Measurements from ENCODE around the gene ZFHX2.

DNA sequence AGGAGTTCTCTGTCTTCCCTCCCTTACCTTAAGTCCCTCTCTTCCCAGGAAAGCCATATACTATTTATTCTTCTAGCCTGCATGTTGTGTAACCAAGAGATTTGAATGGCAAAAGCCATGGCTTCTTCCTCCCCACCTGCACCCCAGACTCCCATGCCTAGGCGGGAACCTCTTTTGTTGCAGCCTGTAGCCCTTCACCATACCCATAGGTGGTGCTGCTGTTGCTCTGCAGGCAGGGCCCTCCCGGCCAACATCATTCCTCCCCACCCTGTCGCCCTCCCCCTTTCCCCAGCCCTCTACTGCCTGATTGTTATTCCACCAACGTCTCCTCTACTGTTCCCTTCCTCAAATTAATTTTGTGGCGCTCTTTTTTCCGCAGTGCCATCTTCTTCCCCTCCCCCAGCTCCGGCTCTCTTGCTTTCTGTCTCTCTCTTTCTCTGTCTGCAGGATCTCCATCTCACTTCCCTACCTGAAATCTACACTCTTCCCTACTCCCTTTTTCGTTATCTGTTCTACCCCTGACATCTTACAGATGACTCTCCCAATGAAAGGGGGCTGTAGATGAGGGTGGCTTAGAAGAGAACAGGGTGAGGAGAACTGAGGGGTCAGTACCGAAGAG is 68.2 kb downstream of the ZFHX2 start:
- TF ChIP-seq, protein P1, sequence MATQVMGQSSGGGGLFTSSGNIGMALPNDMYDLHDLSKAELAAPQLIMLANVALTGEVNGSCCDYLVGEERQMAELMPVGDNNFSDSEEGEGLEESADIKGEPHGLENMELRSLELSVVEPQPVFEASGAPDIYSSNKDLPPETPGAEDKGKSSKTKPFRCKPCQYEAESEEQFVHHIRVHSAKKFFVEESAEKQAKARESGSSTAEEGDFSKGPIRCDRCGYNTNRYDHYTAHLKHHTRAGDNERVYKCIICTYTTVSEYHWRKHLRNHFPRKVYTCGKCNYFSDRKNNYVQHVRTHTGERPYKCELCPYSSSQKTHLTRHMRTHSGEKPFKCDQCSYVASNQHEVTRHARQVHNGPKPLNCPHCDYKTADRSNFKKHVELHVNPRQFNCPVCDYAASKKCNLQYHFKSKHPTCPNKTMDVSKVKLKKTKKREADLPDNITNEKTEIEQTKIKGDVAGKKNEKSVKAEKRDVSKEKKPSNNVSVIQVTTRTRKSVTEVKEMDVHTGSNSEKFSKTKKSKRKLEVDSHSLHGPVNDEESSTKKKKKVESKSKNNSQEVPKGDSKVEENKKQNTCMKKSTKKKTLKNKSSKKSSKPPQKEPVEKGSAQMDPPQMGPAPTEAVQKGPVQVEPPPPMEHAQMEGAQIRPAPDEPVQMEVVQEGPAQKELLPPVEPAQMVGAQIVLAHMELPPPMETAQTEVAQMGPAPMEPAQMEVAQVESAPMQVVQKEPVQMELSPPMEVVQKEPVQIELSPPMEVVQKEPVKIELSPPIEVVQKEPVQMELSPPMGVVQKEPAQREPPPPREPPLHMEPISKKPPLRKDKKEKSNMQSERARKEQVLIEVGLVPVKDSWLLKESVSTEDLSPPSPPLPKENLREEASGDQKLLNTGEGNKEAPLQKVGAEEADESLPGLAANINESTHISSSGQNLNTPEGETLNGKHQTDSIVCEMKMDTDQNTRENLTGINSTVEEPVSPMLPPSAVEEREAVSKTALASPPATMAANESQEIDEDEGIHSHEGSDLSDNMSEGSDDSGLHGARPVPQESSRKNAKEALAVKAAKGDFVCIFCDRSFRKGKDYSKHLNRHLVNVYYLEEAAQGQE (IDR thresholded peaks at IDR 0.05; ENCODE audit: low read depth), result no peak
- TF ChIP-seq TAF1 (IDR thresholded peaks at IDR 0.05; ENCODE audit: low read depth) (no peak), YY1 (IDR thresholded peaks at IDR 0.05; ENCODE audit: low read depth) (no peak), FOXM1 (IDR thresholded peaks at IDR 0.05; ENCODE audit: borderline replicate concordance, low read depth) (no peak), TEAD4 (IDR thresholded peaks at IDR 0.05) (no peak), NFIC (IDR thresholded peaks at IDR 0.05) (no peak), CREB1 (IDR thresholded peaks at IDR 0.05; ENCODE audit: low read depth) (no peak), EP300 (IDR thresholded peaks at IDR 0.05; ENCODE audit: borderline replicate concordance) (no peak), CEBPB (IDR thresholded peaks at IDR 0.05) (no peak), EGR1 (IDR thresholded peaks at IDR 0.05) (no peak), RAD21 (IDR thresholded peaks at IDR 0.05; ENCODE audit: low read depth) (peak; percentile 32; the same call in 1 of the 2 replicates), ZBTB7A (IDR thresholded peaks at IDR 0.05; ENCODE audit: low read depth) (no peak)
- TF ChIP-seq, protein P2, sequence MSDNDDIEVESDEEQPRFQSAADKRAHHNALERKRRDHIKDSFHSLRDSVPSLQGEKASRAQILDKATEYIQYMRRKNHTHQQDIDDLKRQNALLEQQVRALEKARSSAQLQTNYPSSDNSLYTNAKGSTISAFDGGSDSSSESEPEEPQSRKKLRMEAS (IDR thresholded peaks at IDR 0.05), result no peak
